H1 (cell line): ENCODE data around the gene STARD8. TPM values are rescaled to one million over a fixed set of nuclear protein-coding genes. Genes with fewer than 3 reads are reported as not detected.

ENCODE experiments used
- CTCF ChIA-PET: fragments of 300-600 bp; sonication (Branson Sonifier 250); formaldehyde crosslinking; loops from one replicate; lab custom pipeline; 2021; ENCODE audit not compliant: partially characterized antibody; lab: Charles Lee
- POLR2A ChIA-PET: fragments of 300-600 bp; sonication (Branson Sonifier 250); formaldehyde crosslinking; loops from one replicate; lab custom pipeline; 2021; ENCODE audit warnings: inconsistent platforms; ENCODE audit not compliant: partially characterized antibody; lab: Charles Lee
- DNase-seq, 2 experiments: peaks; one replicate each; pipeline versions ENCODE4 v3.0.0 to v3.0.0-alpha.2; 2010 to 2022; ENCODE audit warnings: low spot score in 2 of 2, low read depth in 1 of 2, mixed read lengths in 1 of 2
- FAIRE-seq: peaks from 2 replicates; lab custom pipeline; 2011; peaks lifted over from hg19 to GRCh38; lab: Jason Lieb, UNC
- H2AFZ ChIP-seq: 2 replicates; pipeline ENCODE4 v1.8.1; 2012; ENCODE audit warnings: low read length, inconsistent platforms
- H2AK5ac ChIP-seq: 2 replicates; pipeline ENCODE4 v1.6.1; 2013; ENCODE audit warnings: low read depth, low read length
- H2BK120ac ChIP-seq: replicated peaks from 2 replicates; pipeline ENCODE3; 2013; ENCODE audit warnings: low read depth, low read length, inconsistent platforms
- H2BK12ac ChIP-seq: 2 replicates; pipeline ENCODE4 v1.6.1; 2013; ENCODE audit warnings: low read depth, low read length
- H2BK15ac ChIP-seq: 2 replicates; pipeline ENCODE4 v1.6.1; 2013; ENCODE audit warnings: low read length
- H2BK20ac ChIP-seq: 2 replicates; pipeline ENCODE4 v1.6.1; 2013; ENCODE audit warnings: low read length
- H2BK5ac ChIP-seq: 2 replicates; pipeline ENCODE4 v1.6.1; 2013; ENCODE audit warnings: low read depth, low read length
- H3K14ac ChIP-seq: 2 replicates; pipeline ENCODE4 v1.6.1; 2013; ENCODE audit warnings: inconsistent platforms; ENCODE audit not compliant: insufficient read length
- H3K18ac ChIP-seq: 2 replicates; pipeline ENCODE4 v1.6.1; 2013; ENCODE audit warnings: low read length; ENCODE audit errors: extremely low read depth
- H3K23ac ChIP-seq: 2 replicates; pipeline ENCODE4 v1.6.1; 2013; ENCODE audit warnings: inconsistent platforms; ENCODE audit not compliant: insufficient read length
- H3K23me2 ChIP-seq: 2 replicates; pipeline ENCODE4 v1.6.1; 2013; ENCODE audit warnings: low read depth, low read length
- H3K27ac ChIP-seq: 2 replicates; pipeline ENCODE4 v1.6.1; 2011; ENCODE audit warnings: low read depth, low read length, inconsistent platforms
- H3K27me3 ChIP-seq, 4 experiments: replicated peaks in 1 of 4; 1 replicate in 1 of 4; 2 replicates in 3 of 4; pipeline versions ENCODE4 v1.6.1 to v1.8.1; 2011 to 2013; ENCODE audit warnings: low read length in 3 of 4, mild to moderate bottlenecking in 3 of 4, inconsistent platforms in 2 of 4, mixed read lengths in 2 of 4, moderate library complexity in 1 of 4; ENCODE audit not compliant: control insufficient read depth in 3 of 4, insufficient read depth in 3 of 4; ENCODE audit errors: extremely low read depth in 1 of 4
- H3K36me3 ChIP-seq, 4 experiments: 2 replicates each; pipeline versions ENCODE4 v1.6.1 to v1.8.1; 2011 to 2013; ENCODE audit warnings: mild to moderate bottlenecking in 4 of 4, low read length in 3 of 4, moderate library complexity in 2 of 4, control low read depth in 1 of 4, inconsistent platforms in 1 of 4; ENCODE audit not compliant: insufficient read depth in 4 of 4, control insufficient read depth in 2 of 4
- H3K4ac ChIP-seq: replicated peaks from 2 replicates; pipeline ENCODE3; 2013; ENCODE audit warnings: low read length, low read depth, mixed read lengths, inconsistent platforms; ENCODE audit not compliant: insufficient read length
- H3K4me1 ChIP-seq, 4 experiments: replicated peaks in 1 of 4; 1 replicate in 1 of 4; 2 replicates in 3 of 4; pipeline versions ENCODE4 v1.6.1 to v1.8.1; 2011 to 2013; ENCODE audit warnings: low read length in 3 of 4, inconsistent platforms in 2 of 4, mixed read lengths in 1 of 4; ENCODE audit not compliant: insufficient read depth in 4 of 4, control insufficient read depth in 3 of 4
- H3K4me2 ChIP-seq, 2 experiments: 2 replicates each; pipeline versions ENCODE4 v1.6.1 to v1.8.1; 2011 to 2013; ENCODE audit warnings: low read depth in 2 of 2, low read length in 2 of 2, control low read depth in 1 of 2, inconsistent platforms in 1 of 2, mild to moderate bottlenecking in 1 of 2; ENCODE audit not compliant: insufficient read depth in 1 of 2
- H3K4me3 ChIP-seq, 4 experiments: fragments of 200-600, 300-600 bp in 1 of 4; sonication (generic), shearing (Covaris generic), sonication (Bioruptor Twin) in 1 of 4; 2 replicates each; pipeline versions ENCODE4 v1.5.1 to v1.8.1; 2011 to 2016; ENCODE audit warnings: low read length in 4 of 4, low read depth in 3 of 4, control low read depth in 2 of 4, inconsistent platforms in 2 of 4, mild to moderate bottlenecking in 2 of 4, mixed read lengths in 1 of 4, moderate library complexity in 1 of 4; ENCODE audit not compliant: insufficient read depth in 2 of 4; ENCODE audit errors: extremely low read depth in 1 of 4
- H3K56ac ChIP-seq: replicated peaks from 2 replicates; pipeline ENCODE3; 2013; ENCODE audit warnings: low read depth, mild to moderate bottlenecking, mixed read lengths, low read length, inconsistent platforms; ENCODE audit not compliant: insufficient read length
- H3K79me1 ChIP-seq: 2 replicates; pipeline ENCODE4 v1.6.1; 2013; ENCODE audit warnings: low read depth, low read length, control low read depth
- H3K79me2 ChIP-seq, 2 experiments: 2 replicates each; pipeline versions ENCODE4 v1.6.1 to v1.8.1; 2012 to 2013; ENCODE audit warnings: low read length in 2 of 2, mild to moderate bottlenecking in 2 of 2, inconsistent platforms in 1 of 2; ENCODE audit not compliant: insufficient read depth in 2 of 2, control insufficient read depth in 1 of 2
- H3K9ac ChIP-seq, 4 experiments: replicated peaks in 1 of 4; 1 replicate in 1 of 4; 2 replicates in 3 of 4; pipeline versions ENCODE4 v1.6.1 to v1.8.1; 2011 to 2013; ENCODE audit warnings: low read depth in 3 of 4, low read length in 3 of 4, control low read depth in 2 of 4, mild to moderate bottlenecking in 2 of 4, moderate library complexity in 2 of 4, inconsistent platforms in 1 of 4; ENCODE audit errors: extremely low read depth in 1 of 4
- H3K9me3 ChIP-seq, 2 experiments: 2 replicates each; pipeline versions ENCODE4 v1.6.1 to v1.8.1; 2012 to 2013; ENCODE audit warnings: mild to moderate bottlenecking in 2 of 2, moderate library complexity in 2 of 2, control low read depth in 1 of 2, inconsistent platforms in 1 of 2, low read depth in 1 of 2, low read length in 1 of 2, mixed read lengths in 1 of 2; ENCODE audit not compliant: insufficient read depth in 2 of 2
- H4K20me1 ChIP-seq, 2 experiments: replicated peaks in 1 of 2; 2 replicates each; pipeline versions ENCODE3 to v1.8.1; 2011 to 2013; ENCODE audit warnings: inconsistent platforms in 2 of 2, low read length in 2 of 2, mild to moderate bottlenecking in 1 of 2; ENCODE audit not compliant: insufficient read depth in 2 of 2, control insufficient read depth in 1 of 2
- H4K5ac ChIP-seq: 2 replicates; pipeline ENCODE4 v1.6.1; 2013; ENCODE audit warnings: low read length, low read depth, mixed read lengths, inconsistent platforms; ENCODE audit not compliant: insufficient read length
- H4K8ac ChIP-seq: 2 replicates; pipeline ENCODE4 v1.8.0; 2013; ENCODE audit warnings: mild to moderate bottlenecking, moderate library complexity, low read length, inconsistent platforms; ENCODE audit not compliant: insufficient read depth; ENCODE audit errors: extremely low read depth
- H4K91ac ChIP-seq: replicated peaks from 2 replicates; pipeline ENCODE3; 2013; ENCODE audit warnings: low read length, mixed read lengths, inconsistent platforms; ENCODE audit not compliant: insufficient read length
- ATF2 ChIP-seq: IDR thresholded peaks from 2 replicates; pipeline ENCODE4 v1.6.1; 2012; ENCODE audit warnings: low read length, inconsistent platforms
- PHF8 ChIP-seq: fragments of 200-600 bp; sonication (generic); conservative IDR thresholded peaks from 2 replicates; pipeline ENCODE4 v1.7.1; 2012; ENCODE audit warnings: low read depth, mild to moderate bottlenecking, inconsistent platforms, low read length, moderate library complexity
- WGBS, 2 experiments: shearing (Covaris generic) in 1 of 2; methylation state at CpG; one replicate each; pipeline versions ENCODE4 v1.1.6 to v1.1.7; 2013 to 2015; ENCODE audit warnings: low lambda C conversion rate in 2 of 2, mixed read lengths in 2 of 2, inconsistent platforms in 1 of 2, low coverage in 1 of 2, missing lambda C conversion rate in 1 of 2; ENCODE audit not compliant: insufficient replicate concordance in 2 of 2, insufficient coverage in 1 of 2, insufficient read length in 1 of 2; ENCODE audit errors: extremely low coverage in 1 of 2, missing lambda C conversion rate in 1 of 2; 5-methylcytosine and 5-hydroxymethylcytosine counted together
- polyA plus RNA-seq, 7 experiments: library from polyadenylated mRNA; depleted of rRNA in 3 of 7; stranded (reverse) in 5 of 7; unstranded in 2 of 7; fragments of >200 nt in 5 of 7; fragments of 200-250 nt in 2 of 7; gene quantifications; 1 replicate in 5 of 7; 2 replicates in 1 of 7; 4 replicates in 1 of 7; pipeline versions ENCODE4 v1.2.1 to v1.2.3, GENCODE V29; 2011 to 2013; ENCODE audit warnings: missing spikeins in 2 of 7, mixed read lengths in 2 of 7
- total RNA-seq: library from RNA; stranded (reverse); fragmentation: NEBNext Ultra II Directional; extraction: Animal tissue kit (Norgen Biotek cat#: 25700); gene quantifications from 2 replicates; pipeline ENCODE4 v1.2.1, GENCODE V29; 2021
- TF ChIP-seq, protein P1 (sequence below): IDR thresholded peaks from 2 replicates; pipeline ENCODE4 v1.6.1; 2011; ENCODE audit warnings: low read length, improper control_type of control experiment

Gene STARD8
- total and polyA plus RNA-seq, 2 of the 8 experiments (the other 6 are each of a cell fraction or from before 2014, with no cell fraction given): 1.8 to 3.8 TPM

DNA sequence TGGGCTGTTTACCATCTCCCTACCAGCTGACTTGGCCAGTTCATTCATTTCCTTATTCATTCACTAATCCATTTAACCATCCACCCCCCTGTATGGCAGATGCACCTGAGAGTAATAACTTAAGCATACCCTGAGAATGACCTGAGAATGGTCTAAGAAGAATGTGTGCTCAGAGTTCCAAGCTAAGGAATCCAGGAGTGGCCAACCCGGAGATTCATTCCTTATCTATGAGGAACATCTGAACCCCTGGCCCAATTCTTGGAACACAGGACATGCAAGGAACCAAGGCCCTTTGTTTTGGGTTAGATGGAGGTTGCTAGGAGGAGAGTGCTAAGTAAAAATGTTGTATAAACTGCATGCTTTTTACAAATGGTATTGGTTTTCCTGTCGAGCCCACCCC lies 13.5 kb upstream of the STARD8 start:
- H3K79me1 ChIP-seq: no peaks in the 10 kb centered on the region
- H3K23me2 ChIP-seq: no peaks in the 10 kb centered on the region
- ChIA-PET CTCF (interaction anchor here (1.1 to 1.4 kb wide), 2 partner anchors 16 to 65 kb away, joined by 3 read pairs; no protein-coding TSS in a partner anchor), POLR2A (no interaction called here)
- H3K23ac ChIP-seq: no peak overlapping the region
- H2BK120ac ChIP-seq: no peak overlapping the region
- H3K79me2 ChIP-seq: no peaks in the 10 kb centered on the region
- H4K20me1 ChIP-seq: no peaks in the 10 kb centered on the region
- no peak overlapping the region for H2BK15ac ChIP-seq
- no peak overlapping the region for H3K18ac ChIP-seq
- no peak overlapping the region for H3K14ac ChIP-seq
- H2AK5ac ChIP-seq: no peak overlapping the region
- 83% methylated on average over 2 of the region's 2 CpGs; no CpG with 5 or more reads in 1 of the 2 experiments for WGBS, 2 experiments
- H3K9ac ChIP-seq: no peak overlapping the region
- DNase-seq (no peak), FAIRE-seq (no peak)
- H2BK12ac ChIP-seq: no peak overlapping the region
- no peak overlapping the region for H3K27ac ChIP-seq
- no peak overlapping the region for H4K8ac ChIP-seq
- H3K4me3 ChIP-seq: no peak overlapping the region
- no peak overlapping the region for H3K56ac ChIP-seq
- H3K4ac ChIP-seq: no peak overlapping the region
- no peaks in the 10 kb centered on the region for H3K9me3 ChIP-seq
- H2BK5ac ChIP-seq: no peak overlapping the region
- no peaks in the 10 kb centered on the region for H3K36me3 ChIP-seq
- H2BK20ac ChIP-seq: no peak overlapping the region
- H2AFZ ChIP-seq: no peak overlapping the region
- no peak overlapping the region for H4K5ac ChIP-seq
- no peaks in the 10 kb centered on the region for H3K4me1 ChIP-seq
- H4K91ac ChIP-seq: no peak overlapping the region
- no peak overlapping the region for H3K4me2 ChIP-seq
- H3K27me3 ChIP-seq: no peaks in the 10 kb centered on the region
- TF ChIP-seq, protein P1, sequence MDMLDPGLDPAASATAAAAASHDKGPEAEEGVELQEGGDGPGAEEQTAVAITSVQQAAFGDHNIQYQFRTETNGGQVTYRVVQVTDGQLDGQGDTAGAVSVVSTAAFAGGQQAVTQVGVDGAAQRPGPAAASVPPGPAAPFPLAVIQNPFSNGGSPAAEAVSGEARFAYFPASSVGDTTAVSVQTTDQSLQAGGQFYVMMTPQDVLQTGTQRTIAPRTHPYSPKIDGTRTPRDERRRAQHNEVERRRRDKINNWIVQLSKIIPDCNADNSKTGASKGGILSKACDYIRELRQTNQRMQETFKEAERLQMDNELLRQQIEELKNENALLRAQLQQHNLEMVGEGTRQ: no peak
- TF ChIP-seq ATF2 (no peak), PHF8 (no peak)
